IPS-20b (cell line): ENCODE measurements around the gene VDAC1.

ENCODE experiments used
- H3K27ac ChIP-seq: one replicate; pipeline ENCODE4 v1.5.1; 2013; ENCODE audit warnings: low read length
- H3K27me3 ChIP-seq: 2 replicates; pipeline ENCODE4 v1.6.1; 2013; ENCODE audit warnings: mild to moderate bottlenecking, low read length, inconsistent platforms; ENCODE audit not compliant: insufficient read depth
- H3K36me3 ChIP-seq: 2 replicates; pipeline ENCODE4 v1.6.1; 2013; ENCODE audit warnings: low read depth, mild to moderate bottlenecking, inconsistent platforms, low read length, moderate library complexity; ENCODE audit not compliant: insufficient read depth
- H3K4me1 ChIP-seq: 2 replicates; pipeline ENCODE4 v1.6.1; 2013; ENCODE audit warnings: mild to moderate bottlenecking, control low read depth, inconsistent platforms, low read length, moderate library complexity; ENCODE audit not compliant: insufficient read depth
- H3K4me3 ChIP-seq: 2 replicates; pipeline ENCODE4 v1.5.1; 2013; ENCODE audit warnings: mild to moderate bottlenecking, low read length, inconsistent platforms
- H3K9ac ChIP-seq: 2 replicates; pipeline ENCODE4 v1.6.1; 2013; ENCODE audit warnings: low read depth, mild to moderate bottlenecking, inconsistent platforms, low read length, moderate library complexity
- H3K9me3 ChIP-seq: 2 replicates; pipeline ENCODE4 v1.6.1; 2013; ENCODE audit warnings: mild to moderate bottlenecking, low read depth, low read length, inconsistent platforms; ENCODE audit not compliant: insufficient read depth

The VDAC1 gene

DNA sequence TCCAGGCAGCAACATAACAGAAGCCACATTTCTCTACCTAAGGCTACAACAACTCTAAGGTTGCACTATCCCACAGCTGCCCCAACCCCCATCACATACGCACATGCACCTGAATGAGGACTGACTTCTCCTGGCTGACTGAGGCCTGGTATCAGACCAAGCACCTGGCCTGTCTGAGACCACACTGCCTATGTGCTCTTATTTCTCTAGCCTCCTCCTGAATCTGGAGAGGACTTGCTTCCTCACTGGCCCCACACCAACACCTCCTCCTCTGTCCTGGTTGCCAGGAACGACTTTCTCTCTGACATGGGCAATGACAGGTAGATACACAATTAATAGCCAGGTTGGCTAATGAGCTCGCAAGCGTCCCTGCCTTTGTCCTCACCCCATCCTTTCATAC, 14.9 kb upstream of the VDAC1 start:
- H3K9me3 ChIP-seq = no peaks in the 10 kb centered on the region
- H3K4me3 ChIP-seq = no peak overlapping the region
- H3K36me3 ChIP-seq = no peaks in the 10 kb centered on the region
- H3K4me1 ChIP-seq = 0 out of 2 replicates have a peak, but pooled peaks cover 2% of the 10 kb centered on the region
- no peak overlapping the region for H3K9ac ChIP-seq
- no peak overlapping the region for H3K27ac ChIP-seq
- H3K27me3 ChIP-seq = no peaks in the 10 kb centered on the region

DNA sequence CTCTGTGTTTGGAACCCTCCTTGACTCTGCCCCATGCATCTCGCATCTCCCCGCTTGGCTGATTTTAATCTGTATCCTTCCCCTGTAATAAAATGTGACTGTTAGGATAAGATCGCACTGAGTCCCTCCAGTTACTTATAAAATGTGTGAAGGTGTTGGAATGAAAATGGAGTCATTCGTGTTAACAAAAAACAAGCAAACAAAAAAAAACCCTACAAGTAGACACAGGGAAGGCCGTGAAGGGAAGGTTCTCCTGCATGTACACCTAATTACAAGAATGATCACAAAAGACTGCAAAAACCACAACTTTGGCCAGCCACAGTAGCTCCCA, 14.2 kb upstream of the VDAC1 start:
- Histone ChIP-seq H3K9ac (no peak overlapping the region), H3K4me3 (no peak overlapping the region), H3K27ac (no peak overlapping the region), H3K36me3 (no peaks in the 10 kb centered on the region), H3K27me3 (no peaks in the 10 kb centered on the region), H3K4me1 (0 out of 2 replicates have a peak, but pooled peaks cover 2% of the 10 kb centered on the region), H3K9me3 (no peaks in the 10 kb centered on the region)

DNA sequence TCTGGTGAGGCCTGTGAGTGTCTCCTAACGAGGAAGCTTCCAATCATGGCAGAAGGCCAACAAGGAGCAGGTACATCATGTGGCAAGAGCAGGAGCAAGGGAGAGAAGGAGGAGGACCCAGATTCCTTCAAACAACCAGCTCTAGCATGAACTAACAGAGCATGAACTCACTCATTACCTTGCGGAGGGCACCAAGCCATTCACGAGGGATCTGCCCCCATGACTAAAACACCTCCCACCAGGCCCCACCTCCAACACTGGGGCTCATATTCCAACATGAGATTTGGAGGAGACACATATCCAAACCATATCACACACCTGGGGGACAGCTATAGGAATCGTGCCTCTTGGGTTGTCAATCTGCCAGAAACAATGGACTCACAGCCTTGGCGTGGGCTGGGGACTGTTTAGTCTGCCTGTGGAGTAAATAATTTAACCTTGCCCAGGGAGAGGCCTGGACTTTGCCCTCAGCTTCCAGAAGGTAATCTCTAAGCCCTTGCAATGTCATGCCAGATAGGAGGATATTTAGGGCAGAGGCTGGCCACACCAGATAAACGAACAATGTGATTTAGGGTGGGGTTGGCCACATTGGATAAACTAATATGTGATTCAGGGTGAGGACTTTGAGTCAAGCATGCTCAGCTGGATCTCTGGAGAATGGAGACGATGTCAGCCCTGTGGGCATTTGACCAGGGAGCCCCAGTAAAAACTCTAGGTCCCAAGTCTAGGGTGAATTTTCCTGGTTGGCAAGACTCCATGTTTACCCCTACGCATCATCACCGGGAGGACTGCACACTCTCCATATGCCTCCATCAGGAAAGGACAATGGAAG, 13.6 kb upstream of the VDAC1 start:
- H3K9ac ChIP-seq = no peak overlapping the region
- no peak overlapping the region for H3K27ac ChIP-seq
- 0 out of 2 replicates have a peak, but pooled peaks cover 2% of the 10 kb centered on the region for H3K4me1 ChIP-seq

DNA sequence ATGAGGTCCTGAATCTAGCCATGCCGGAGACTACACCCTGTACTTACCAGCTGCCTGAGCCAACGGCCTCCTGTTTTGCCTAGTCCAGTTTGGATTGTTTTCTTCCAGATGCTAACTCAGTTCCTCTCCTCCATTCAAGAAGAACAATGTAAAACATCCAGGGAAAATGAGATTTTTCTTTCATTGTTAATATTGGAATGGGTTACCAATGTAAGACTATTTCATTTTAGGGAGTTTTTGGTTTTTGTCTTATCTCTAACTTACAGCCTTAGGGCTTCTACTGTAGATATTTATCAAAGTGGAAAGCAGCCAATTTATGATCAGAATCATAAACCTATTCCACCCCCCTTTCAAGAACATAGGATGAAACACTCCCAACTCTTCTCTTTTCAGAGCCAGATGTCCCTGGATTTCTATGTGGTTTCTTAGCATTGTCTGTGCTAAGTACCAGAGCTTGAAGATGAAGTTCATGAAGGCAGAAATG, 3.5 kb upstream of the VDAC1 start:
- Histone ChIP-seq H3K4me1 (peaks cover 17% of the 10 kb centered on the region), H3K9ac (no peak overlapping the region), H3K9me3 (no peaks in the 10 kb centered on the region), H3K27ac (no peak overlapping the region), H3K36me3 (no peaks in the 10 kb centered on the region), H3K4me3 (peak overlapping the region; percentile 23), H3K27me3 (peaks cover 7% of the 10 kb centered on the region; the same call in 1 of the 2 replicates)

More for the DNA sequence above, 13.6 kb upstream of the VDAC1 start:
- Histone ChIP-seq H3K9me3 (no peaks in the 10 kb centered on the region), H3K4me3 (no peak overlapping the region), H3K36me3 (no peaks in the 10 kb centered on the region), H3K27me3 (no peaks in the 10 kb centered on the region)

DNA sequence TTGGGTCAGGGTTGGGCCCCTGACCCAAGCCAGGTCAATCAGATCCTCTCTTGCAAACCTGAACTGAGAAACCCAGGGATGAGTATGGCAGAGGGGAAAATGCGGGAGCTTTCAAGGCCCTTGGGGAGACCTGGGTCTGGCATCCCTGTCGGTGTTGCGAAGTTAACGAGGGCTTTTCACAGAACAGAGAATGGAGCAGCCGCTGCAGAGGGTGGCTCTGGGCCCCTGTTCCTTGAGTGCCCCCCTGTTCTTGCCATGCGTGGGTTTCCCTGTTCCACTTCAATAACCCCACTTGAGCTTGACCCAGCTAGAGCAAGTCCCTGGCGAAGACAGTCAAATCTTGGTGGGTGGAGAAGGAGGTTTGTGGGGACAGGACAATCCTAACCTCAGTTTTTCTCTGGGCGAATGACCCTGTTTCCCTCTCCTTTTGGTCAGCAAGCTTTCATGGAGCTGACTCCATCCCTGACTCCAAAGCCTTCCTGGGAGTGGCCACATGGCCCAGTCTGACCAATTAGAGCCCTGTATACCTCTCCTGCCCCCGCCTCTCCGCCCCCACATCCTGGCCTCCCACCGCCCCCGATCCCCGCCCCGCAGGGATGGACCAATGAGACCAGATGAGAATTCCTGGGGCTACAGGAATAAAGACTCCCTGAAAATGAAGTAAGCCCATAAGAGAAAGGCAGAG, 2.9 kb upstream of the VDAC1 start:
- Histone ChIP-seq H3K4me1 (peaks cover 23% of the 10 kb centered on the region), H3K9me3 (no peaks in the 10 kb centered on the region), H3K4me3 (peak overlapping the region; percentile 23), H3K36me3 (no peaks in the 10 kb centered on the region), H3K9ac (peak overlapping the region; percentile 32; the same call in 1 of the 2 replicates), H3K27ac (no peak overlapping the region), H3K27me3 (peaks cover 7% of the 10 kb centered on the region; the same call in 1 of the 2 replicates)

DNA sequence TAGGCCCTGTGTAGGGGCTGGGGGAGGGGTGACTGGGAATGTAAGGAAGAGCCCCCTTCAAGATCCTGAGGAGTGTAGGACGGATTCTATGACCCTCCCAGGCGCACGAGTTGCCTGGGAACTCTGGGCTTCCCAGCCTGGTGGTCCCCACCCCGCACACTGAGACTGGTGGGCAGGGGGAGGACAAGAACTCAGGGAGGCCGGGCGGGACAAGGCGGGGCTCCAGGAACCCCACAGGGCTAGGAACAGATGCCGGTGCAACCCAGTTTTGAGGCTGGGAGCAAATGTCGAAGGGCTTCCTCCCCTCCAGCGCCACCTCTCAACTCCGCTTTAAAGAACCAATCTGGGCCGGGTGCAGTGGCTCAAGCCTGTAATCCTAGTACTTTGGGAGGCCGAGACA, 1.3 kb upstream of the VDAC1 start:
- Histone ChIP-seq H3K27ac (no peak overlapping the region), H3K4me1 (peaks cover 23% of the 10 kb centered on the region), H3K36me3 (peaks cover 14% of the 10 kb centered on the region), H3K9ac (no peak overlapping the region; the same call in 1 of the 2 replicates), H3K27me3 (peaks cover 7% of the 10 kb centered on the region; the same call in 1 of the 2 replicates), H3K4me3 (peak overlapping the region; percentile 83), H3K9me3 (no peaks in the 10 kb centered on the region)

DNA sequence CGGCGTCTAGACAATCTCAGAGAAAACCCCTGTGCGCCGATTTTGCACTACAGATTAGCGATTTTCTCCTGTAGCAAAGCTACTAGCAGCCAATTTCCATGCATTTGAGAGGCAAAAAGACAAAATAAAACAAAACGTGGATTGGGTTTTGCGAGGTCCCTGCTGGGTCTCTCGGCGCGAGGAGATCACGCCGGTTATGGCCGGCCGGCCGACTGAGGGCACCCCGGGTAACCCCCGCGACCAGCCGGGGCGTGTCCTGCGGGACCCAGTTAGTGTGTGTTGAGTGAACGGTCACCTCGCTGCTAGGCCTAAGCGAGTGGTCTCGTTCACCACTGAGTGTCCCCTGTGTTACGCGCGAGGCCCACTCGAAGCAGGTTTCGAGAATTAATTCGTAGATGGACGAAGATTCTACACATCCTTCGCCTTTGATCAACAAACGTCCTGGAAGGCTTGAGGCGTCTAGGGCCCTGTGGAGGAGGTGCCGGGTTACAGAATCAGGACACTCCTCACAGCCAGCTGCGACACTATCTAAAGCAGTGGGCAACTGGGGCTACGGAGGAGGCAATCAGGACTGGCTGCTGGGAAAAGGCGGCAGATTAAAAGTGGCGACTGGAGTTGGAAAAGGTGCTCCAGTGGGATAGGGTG, 764 bp upstream of the VDAC1 start:
- H3K4me3 ChIP-seq = peak overlapping the region; percentile 83
- H3K36me3 ChIP-seq = peaks cover 19% of the 10 kb centered on the region
- no peaks in the 10 kb centered on the region for H3K9me3 ChIP-seq
- H3K9ac ChIP-seq = peak overlapping the region; percentile 84; the same call in 1 of the 2 replicates
- H3K27ac ChIP-seq = peak overlapping the region; percentile 67
- peaks cover 23% of the 10 kb centered on the region for H3K4me1 ChIP-seq
- H3K27me3 ChIP-seq = peaks cover 7% of the 10 kb centered on the region; the same call in 1 of the 2 replicates

DNA sequence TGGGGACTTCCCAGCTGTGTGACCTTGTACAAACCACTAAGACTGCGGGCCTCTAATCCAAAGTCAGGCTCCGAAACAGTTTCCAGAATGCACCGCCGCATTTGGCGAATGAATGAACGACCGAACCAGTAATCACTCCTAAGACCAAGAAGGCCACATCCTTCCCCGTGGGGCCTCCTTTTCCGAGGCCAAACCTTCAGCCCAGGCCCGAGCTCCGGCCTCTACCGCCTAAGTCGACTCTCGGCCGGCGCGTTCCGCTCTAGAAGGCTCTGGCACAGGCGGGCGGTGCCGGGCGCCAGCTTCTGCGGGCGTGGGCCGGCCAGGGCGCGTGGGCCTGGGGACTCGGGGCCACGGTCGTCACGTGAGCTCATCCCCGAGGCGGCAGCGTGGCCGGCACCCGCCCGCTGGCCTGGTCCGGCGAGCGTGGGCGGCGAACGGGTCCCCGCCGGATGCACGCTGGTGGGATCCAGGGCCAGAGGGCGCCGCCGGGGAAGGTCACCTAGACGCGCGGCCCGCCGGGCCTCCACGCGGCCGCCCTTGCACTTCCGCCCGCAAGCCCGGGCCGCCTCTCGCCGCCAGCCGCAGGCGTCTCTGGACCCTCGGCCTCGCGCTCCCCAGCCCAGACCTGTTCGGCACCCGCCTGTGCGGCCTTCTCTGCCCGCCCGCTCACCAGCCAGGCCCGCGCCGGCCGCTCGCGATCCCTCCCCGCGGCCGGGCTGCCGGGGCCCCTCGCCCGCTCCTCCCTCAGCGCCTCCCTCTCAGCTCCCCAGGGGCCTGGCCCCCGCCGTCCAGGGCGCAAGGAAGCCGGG, 754 bp downstream of the VDAC1 start:
- Histone ChIP-seq H3K4me3 (peak overlapping the region; percentile 92), H3K4me1 (peaks cover 26% of the 10 kb centered on the region), H3K9me3 (no peaks in the 10 kb centered on the region), H3K9ac (peak overlapping the region; percentile 94), H3K27ac (no peak overlapping the region), H3K27me3 (peaks cover 7% of the 10 kb centered on the region; the same call in 1 of the 2 replicates), H3K36me3 (peaks cover 22% of the 10 kb centered on the region)

DNA sequence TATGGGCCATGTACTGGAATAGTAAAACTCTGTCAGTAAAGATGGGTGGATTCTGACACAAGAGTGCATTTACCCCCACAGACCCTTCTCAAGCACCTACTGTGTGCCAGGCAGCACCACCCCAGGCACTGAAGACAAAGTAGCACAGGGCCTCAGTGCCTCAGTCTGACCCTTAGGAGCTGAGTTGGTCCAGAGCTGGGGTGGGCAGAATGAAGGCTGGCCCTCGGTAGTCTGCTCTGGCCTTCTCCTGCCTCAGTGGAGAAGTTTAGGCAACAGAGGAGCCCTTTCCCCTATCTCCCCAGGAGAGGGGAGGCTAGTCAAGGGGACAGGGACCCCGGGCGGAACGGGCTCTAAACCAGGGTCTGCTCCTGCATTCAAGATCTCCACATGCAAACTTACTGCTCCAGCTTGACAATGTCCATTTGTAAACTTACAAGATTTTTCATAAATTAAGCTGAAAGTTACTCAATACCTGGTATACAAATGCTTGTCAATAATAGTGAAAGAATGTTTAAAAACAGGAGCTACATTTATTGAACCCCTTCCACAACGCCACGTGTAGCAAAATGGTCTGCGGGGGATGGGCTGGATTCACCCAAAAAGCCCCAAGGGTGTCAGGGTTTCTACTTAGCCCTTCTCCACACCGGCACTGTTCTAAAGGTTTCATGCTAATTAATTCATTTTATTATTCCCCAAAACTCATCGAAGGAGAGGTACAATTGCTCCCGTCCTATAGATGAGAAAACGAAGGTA, 1.5 kb downstream of the VDAC1 start:
- Histone ChIP-seq H3K27ac (no peak overlapping the region), H3K4me3 (peak overlapping the region; percentile 92)

DNA sequence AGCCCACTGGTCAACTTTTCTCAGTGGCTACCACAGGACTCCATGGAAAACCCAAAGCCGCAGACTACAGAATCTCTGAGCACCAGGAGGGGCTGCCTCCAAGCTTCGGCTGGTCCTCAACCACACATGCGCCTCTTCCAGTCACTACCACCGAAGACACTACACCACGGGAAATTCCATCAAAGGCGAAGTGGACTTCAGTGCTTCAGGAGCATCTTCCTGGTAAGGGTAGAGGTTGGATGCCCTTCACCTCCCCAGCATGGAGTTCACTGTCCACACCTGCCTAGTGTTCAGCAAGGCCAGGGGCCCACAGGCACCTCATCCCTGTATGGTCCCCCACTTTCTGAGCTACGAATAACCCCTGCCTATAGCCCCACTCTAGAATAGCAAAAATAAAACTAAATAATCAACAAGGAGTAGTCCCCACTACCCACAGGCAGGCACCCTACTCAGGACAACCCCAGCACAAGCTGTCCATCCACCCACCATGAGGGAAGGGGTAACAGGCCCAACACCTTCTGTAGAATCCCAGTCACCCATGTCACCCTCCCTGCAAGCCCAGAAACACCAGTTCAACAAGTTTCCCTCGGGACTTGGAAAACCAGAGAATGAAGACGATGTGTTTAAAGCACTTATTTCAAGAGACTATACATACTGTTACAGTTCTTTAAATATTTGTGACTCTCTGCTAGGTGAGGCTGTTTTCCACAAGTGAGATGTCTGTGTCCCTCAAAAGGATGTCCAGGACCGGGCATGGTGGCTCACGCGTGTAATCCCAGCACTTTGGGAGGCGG, 2.6 kb downstream of the VDAC1 start:
- peaks cover 18% of the 10 kb centered on the region; the same call in 1 of the 2 replicates for H3K4me1 ChIP-seq
- H3K9ac ChIP-seq = peak overlapping the region; percentile 94; the same call in 1 of the 2 replicates
- H3K27ac ChIP-seq = no peak overlapping the region
- H3K27me3 ChIP-seq = peaks cover 7% of the 10 kb centered on the region; the same call in 1 of the 2 replicates
- peak overlapping the region; percentile 16; the same call in 1 of the 2 replicates for H3K4me3 ChIP-seq
- peaks cover 22% of the 10 kb centered on the region for H3K36me3 ChIP-seq
- H3K9me3 ChIP-seq = no peaks in the 10 kb centered on the region

More for the DNA sequence above, 1.5 kb downstream of the VDAC1 start:
- Histone ChIP-seq H3K36me3 (peaks cover 22% of the 10 kb centered on the region), H3K9ac (peak overlapping the region; percentile 94), H3K4me1 (peaks cover 24% of the 10 kb centered on the region), H3K27me3 (peaks cover 7% of the 10 kb centered on the region; the same call in 1 of the 2 replicates), H3K9me3 (no peaks in the 10 kb centered on the region)
